Lung (tissue), 16 donors: ENCODE results near the gene UBE2B. TPM values are rescaled to one million over a fixed set of nuclear protein-coding genes. Genes with fewer than 3 reads are reported as not detected.
"Not testable (repeated sequence)": the region's sequence is repeated elsewhere in the genome, so short reads cannot be mapped to it uniquely, and the experiment has no call there.

Source experiments
- ATAC-seq: fragments of 200-7000 bp; cut with Tn5 transposase; one replicate; pipeline ENCODE4 v1.9.1; 2020; ENCODE audit warnings: moderate number of reproducible peaks; ENCODE audit not compliant: insufficient read depth, low FRiP score
- DNase-seq, 3 donors: peaks; one replicate each; pipeline ENCODE4 v3.0.0-alpha.2; 2013 to 2017
- H3K27ac ChIP-seq, 2 donors: one replicate each; pipeline ENCODE4 v1.5.1; 2013; ENCODE audit warnings: mild to moderate bottlenecking in 2 of 2, moderate library complexity in 2 of 2, control low read depth in 1 of 2, inconsistent platforms in 1 of 2, low read depth in 1 of 2, low read length in 1 of 2
- H3K27me3 ChIP-seq, 3 donors: one replicate each; pipeline ENCODE4 v1.5.1; 2013; ENCODE audit warnings: low read length in 2 of 3; ENCODE audit not compliant: control insufficient read depth in 3 of 3, insufficient read depth in 3 of 3
- H3K36me3 ChIP-seq, 4 donors: one replicate each; pipeline ENCODE4 v1.5.1; 2013; ENCODE audit warnings: low read length in 4 of 4, mild to moderate bottlenecking in 1 of 4, moderate library complexity in 1 of 4; ENCODE audit not compliant: control insufficient read depth in 4 of 4, insufficient read depth in 4 of 4
- H3K4me1 ChIP-seq, 5 donors: one replicate each; pipeline ENCODE4 v1.5.1; 2013; ENCODE audit warnings: low read length in 5 of 5, mild to moderate bottlenecking in 2 of 5, moderate library complexity in 1 of 5; ENCODE audit not compliant: control insufficient read depth in 5 of 5, insufficient read depth in 5 of 5
- H3K4me3 ChIP-seq: one replicate; pipeline ENCODE4 v1.5.1; 2013; ENCODE audit warnings: mild to moderate bottlenecking, control low read depth, moderate library complexity
- H3K9ac ChIP-seq, 2 donors: one replicate each; pipeline ENCODE4 v1.5.1; 2013; ENCODE audit warnings: low read length in 2 of 2, control low read depth in 1 of 2; ENCODE audit not compliant: insufficient read depth in 1 of 2
- H3K9me3 ChIP-seq, 4 donors: one replicate each; pipeline ENCODE4 v1.5.1; 2013; ENCODE audit warnings: low read length in 3 of 4, mild to moderate bottlenecking in 1 of 4, moderate library complexity in 1 of 4; ENCODE audit not compliant: control insufficient read depth in 4 of 4, insufficient read depth in 3 of 4
- WGBS, 2 donors: extraction: QIAGEN DNeasy Blood & Tissue Kit; methylation state at CpG; one replicate each; pipeline ENCODE4 v1.1.7; 2013; 5-methylcytosine and 5-hydroxymethylcytosine counted together
- long read RNA-seq, 5 donors: transcript quantifications; one replicate each; lab custom pipeline, GENCODE V29; 2026
- polyA plus RNA-seq, 2 donors: library from polyadenylated mRNA; stranded (reverse); fragments of 200-250 nt; gene quantifications; one replicate each; pipeline ENCODE4 v1.2.1, GENCODE V29; 2013
- total RNA-seq, 2 donors: library from RNA; depleted of rRNA in 1 of 2; stranded (reverse); fragments of >200 nt in 1 of 2; gene quantifications; one replicate each; pipeline ENCODE4 v1.2.1, GENCODE V29; 2014 to 2021
- TF ChIP-seq, protein P1 (sequence below): IDR thresholded peaks from 2 replicates; pipeline ENCODE4 v1.5.1; 2012; ENCODE audit warnings: mild to moderate bottlenecking; ENCODE audit errors: control extremely low read depth, extremely low read depth
- donor health status: control.
- donor health status: control.
- donor health status: Bipolar disorder and iron deficiency.
- donor health status: healthy.
- donor health status: DM: yes; HTN: yes; CAD: no.

Gene UBE2B
- total RNA-seq (100 to 1,000 TPM in 1 of 2 donors, 10 to 100 TPM in 1; 75.1 to 119 TPM), polyA plus RNA-seq (100 to 1,000 TPM in 1 of 2 donors, 10 to 100 TPM in 1; 89.3 to 111 TPM)
- long read RNA-seq, donor 1, transcript UBE2B-201 (6 exons, 2,515 nt): major isoform, 82 of 142 reads
- long read RNA-seq, donor 1, partial matches to known transcripts: 35 of 142 reads
- long read RNA-seq, donor 1, other reads (novel, unspliced or antisense): 20 of 142 reads
- long read RNA-seq, donor 2, transcript UBE2B-201 (6 exons, 2,515 nt): major isoform, 55 of 58 reads
- long read RNA-seq, donor 2, partial matches to known transcripts: 0 of 58 reads
- long read RNA-seq, donor 2, other reads (novel, unspliced or antisense): 0 of 58 reads
- long read RNA-seq, donor 3, transcript UBE2B-201 (6 exons, 2,515 nt): major isoform, 52 of 70 reads
- long read RNA-seq, donor 3, partial matches to known transcripts: 12 of 70 reads
- long read RNA-seq, donor 3, other reads (novel, unspliced or antisense): 0 of 70 reads
- long read RNA-seq, donor 4, transcript UBE2B-201 (6 exons, 2,515 nt): major isoform, 42 of 68 reads
- long read RNA-seq, donor 4, partial matches to known transcripts: 24 of 68 reads
- long read RNA-seq, donor 4, other reads (novel, unspliced or antisense): 0 of 68 reads
- long read RNA-seq, donor 5, transcript UBE2B-201 (6 exons, 2,515 nt): major isoform, 102 of 114 reads
- long read RNA-seq, donor 5, partial matches to known transcripts: 0 of 114 reads
- long read RNA-seq, donor 5, other reads (novel, unspliced or antisense): 6 of 114 reads

DNA sequence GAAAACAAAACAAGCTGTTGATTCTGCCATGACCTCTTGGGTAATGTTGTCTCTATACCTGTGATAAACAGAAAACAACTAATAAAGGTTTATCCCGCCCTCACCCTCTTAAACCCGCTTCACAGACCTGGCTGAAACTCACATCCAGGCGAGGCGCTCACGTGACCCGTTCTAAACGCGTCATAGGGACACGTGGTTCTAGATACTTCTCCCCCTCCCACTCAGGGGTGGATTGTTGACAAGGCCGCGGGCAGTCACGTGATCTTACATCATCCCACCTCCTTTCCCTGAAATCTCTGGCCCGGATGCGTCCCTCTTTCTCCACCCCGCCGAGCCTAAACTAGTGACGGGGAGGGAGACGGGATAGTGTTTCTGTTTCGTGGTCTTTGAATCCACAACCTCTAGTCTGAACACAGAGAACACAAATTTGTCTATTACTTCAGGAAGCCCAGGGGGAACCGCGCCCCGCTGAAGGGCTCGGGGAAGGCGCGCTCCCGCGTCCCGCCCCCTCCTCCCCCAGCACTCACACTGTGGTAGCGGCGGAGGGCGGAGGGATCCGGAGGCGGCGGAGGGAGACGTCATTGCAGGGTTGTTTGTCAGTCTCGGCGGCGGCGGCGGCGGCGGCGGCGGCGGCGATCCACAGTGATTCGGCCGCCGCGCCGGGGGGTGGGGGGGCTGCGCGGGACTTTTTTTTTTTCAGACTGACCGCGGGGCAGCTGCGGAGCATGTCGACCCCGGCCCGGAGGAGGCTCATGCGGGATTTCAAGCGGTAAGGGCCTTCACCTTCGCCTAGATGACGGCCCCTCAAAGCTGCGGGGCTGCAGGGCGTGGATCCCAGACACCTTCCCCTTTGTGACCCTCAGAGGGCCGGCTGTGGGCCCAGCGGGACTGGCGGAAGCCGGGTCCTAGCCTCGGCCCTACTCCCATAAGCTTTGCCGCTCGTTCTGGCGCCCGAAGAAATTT, at the start of gene UBE2B:
UBE2B (plus strand) TSS at position 699 of the 963 bp plus-strand sequence; CDS start at position 726, 27 bp downstream.
- Histone ChIP-seq H3K4me1 (peaks cover 0 to 23% (median 9%) of the 10 kb centered on the region in 5 donors), H3K9me3 (no peaks in the 10 kb centered on the region), H3K27me3 (no peaks in the 10 kb centered on the region), H3K36me3 (peaks cover 0 to 6% (median 0%) of the 10 kb centered on the region in 4 donors), H3K9ac (peak within 1 kb of the TSS; percentile 96 to 99), H3K4me3 (peak within 1 kb of the TSS; percentile 97), H3K27ac (peak within 1 kb of the TSS; percentile 94 to 100)
- WGBS, 2 donors: 1% methylated on average over 64 to 74 of the region's 74 CpGs
- peak; percentile 91 for ATAC-seq
- peak; percentile 98 to 100 (median 100) for DNase-seq
- TF ChIP-seq, protein P1, sequence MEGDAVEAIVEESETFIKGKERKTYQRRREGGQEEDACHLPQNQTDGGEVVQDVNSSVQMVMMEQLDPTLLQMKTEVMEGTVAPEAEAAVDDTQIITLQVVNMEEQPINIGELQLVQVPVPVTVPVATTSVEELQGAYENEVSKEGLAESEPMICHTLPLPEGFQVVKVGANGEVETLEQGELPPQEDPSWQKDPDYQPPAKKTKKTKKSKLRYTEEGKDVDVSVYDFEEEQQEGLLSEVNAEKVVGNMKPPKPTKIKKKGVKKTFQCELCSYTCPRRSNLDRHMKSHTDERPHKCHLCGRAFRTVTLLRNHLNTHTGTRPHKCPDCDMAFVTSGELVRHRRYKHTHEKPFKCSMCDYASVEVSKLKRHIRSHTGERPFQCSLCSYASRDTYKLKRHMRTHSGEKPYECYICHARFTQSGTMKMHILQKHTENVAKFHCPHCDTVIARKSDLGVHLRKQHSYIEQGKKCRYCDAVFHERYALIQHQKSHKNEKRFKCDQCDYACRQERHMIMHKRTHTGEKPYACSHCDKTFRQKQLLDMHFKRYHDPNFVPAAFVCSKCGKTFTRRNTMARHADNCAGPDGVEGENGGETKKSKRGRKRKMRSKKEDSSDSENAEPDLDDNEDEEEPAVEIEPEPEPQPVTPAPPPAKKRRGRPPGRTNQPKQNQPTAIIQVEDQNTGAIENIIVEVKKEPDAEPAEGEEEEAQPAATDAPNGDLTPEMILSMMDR: no peak

DNA sequence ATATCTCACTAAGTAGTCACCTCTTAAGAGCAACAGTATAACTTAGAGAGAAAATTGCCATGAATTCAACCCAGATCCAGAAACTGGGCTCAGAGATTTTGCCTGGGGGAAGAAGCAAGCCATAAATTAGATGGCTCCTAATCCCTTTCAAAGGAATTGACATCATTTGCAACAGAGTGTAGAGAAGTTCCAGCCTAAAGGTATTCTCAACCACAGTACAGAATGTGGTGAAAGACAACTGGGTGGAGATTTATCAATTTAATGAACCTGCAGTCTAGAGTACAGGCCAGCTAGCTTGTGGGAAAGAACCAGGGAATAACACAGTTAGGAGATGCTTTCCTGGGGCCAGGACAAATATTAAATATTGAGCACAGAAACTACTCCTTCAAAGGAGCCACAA, 44.0 kb upstream of the UBE2B start:
- no peaks in the 10 kb centered on the region for H3K36me3 ChIP-seq
- TF ChIP-seq, protein P1: no peak
- no peak overlapping the region for H3K27ac ChIP-seq
- no peaks in the 10 kb centered on the region for H3K4me1 ChIP-seq
- ATAC-seq: no peak
- H3K9ac ChIP-seq: no peak overlapping the region
- H3K27me3 ChIP-seq: no peaks in the 10 kb centered on the region
- H3K9me3 ChIP-seq: peaks cover 0 to 8% (median 5%) of the 10 kb centered on the region in 4 donors
- no peak for DNase-seq
- H3K4me3 ChIP-seq: no peak overlapping the region

- Histone ChIP-seq H3K27me3 (no peaks in the 10 kb centered on the region), H3K36me3 (no peaks in the 10 kb centered on the region), H3K4me3 (no peak overlapping the region), H3K9ac (no peak overlapping the region), H3K27ac (no peak overlapping the region), H3K9me3 (peaks cover 0 to 8% (median 5%) of the 10 kb centered on the region in 4 donors), H3K4me1 (no peaks in the 10 kb centered on the region)
- WGBS, 2 donors: 76 to 86% methylated on average over 2 of the region's 2 CpGs
- TF ChIP-seq, protein P1: no peak
- DNase-seq: no peak
- ATAC-seq: no peak
Observed at GRCh38 chr5:134328619-134329018, 42.8 kb upstream of the UBE2B start.

DNA sequence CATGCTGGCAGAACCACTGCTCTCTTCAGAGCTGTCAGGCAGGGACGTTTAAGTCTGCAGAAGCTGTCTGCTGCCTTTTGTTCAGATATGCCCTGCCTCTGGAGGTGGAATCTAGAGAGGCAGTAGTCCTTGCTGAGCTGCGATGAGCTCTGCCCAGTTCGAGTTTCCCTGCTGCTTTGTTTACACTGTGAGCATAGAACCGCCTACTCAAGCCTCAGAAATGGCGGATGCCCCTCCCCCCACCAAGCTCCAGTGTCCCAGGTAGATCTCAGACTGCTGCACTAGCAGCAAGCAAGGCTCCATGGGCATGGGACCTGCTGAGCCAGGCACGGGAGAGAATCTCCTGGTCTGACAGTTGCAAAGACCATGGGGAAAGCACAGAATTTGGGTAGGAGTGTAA, 34.5 kb upstream of the UBE2B start:
- H3K27ac ChIP-seq, H3K9me3 ChIP-seq, ATAC-seq, H3K27me3 ChIP-seq, H3K36me3 ChIP-seq, H3K4me1 ChIP-seq, H3K4me3 ChIP-seq, H3K9ac ChIP-seq, DNase-seq: not testable (repeated sequence)
- WGBS, 2 donors: 88 to 91% methylated on average over 6 of the region's 6 CpGs

DNA sequence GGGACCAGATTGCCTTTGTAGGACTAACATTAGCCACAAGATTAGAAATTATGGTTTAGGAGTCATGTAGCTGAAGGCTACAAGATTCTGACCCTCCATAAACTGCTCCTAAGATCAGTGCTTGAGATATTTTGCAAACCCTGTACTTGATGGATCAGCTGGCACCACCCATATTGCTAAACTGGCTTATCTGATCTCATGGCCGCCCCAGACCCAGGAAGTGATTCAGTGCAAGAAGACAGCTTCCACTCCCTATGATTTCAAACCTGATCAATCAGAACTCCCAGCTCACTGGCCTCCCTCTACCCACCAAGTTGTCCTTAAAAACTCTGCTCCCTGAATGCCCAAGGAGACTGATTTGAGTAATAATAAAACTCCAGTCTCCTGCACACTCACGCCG, 27.9 kb upstream of the UBE2B start:
- not testable (repeated sequence) for H3K4me1 ChIP-seq, H3K4me3 ChIP-seq, H3K9ac ChIP-seq, DNase-seq, H3K36me3 ChIP-seq, H3K27ac ChIP-seq, H3K9me3 ChIP-seq, H3K27me3 ChIP-seq, ATAC-seq
- 90 to 93% methylated on average over 3 of the region's 3 CpGs for WGBS, 2 donors
